GM12872 (cell line): ENCODE measurements around the gene CD5L.
A peak's percentile ranks its signal among the peaks of the same experiment; 100 is the strongest.

Source experiments
- CTCF ChIP-seq: IDR thresholded peaks from 3 replicates; pipeline ENCODE4 v1.5.1; 2011; ENCODE audit warnings: low read depth, mild to moderate bottlenecking, low read length, moderate library complexity; ENCODE audit not compliant: insufficient read depth

The CD5L gene

GRCh38 chr1:157819215-157819614 is 22.4 kb downstream of the CD5L start:
- no peak for TF ChIP-seq CTCF

GRCh38 chr1:157813269-157813668 is 28.3 kb downstream of the CD5L start:
- TF ChIP-seq CTCF = no peak

- TF ChIP-seq CTCF = 0 out of 3 replicates have a peak, but pooled peaks have one; percentile 5
Observed at GRCh38 chr1:157806431-157807149, 35.0 kb downstream of the CD5L start.

GRCh38 chr1:157803851-157804250 is 37.8 kb downstream of the CD5L start:
- TF ChIP-seq CTCF = no peak

GRCh38 chr1:157799996-157800395 is 41.6 kb downstream of the CD5L start:
- TF ChIP-seq CTCF = no peak

GRCh38 chr1:157798211-157798610 is 43.4 kb downstream of the CD5L start:
- TF ChIP-seq CTCF = no peak

GRCh38 chr1:157785248-157785647 is 56.4 kb downstream of the CD5L start:
- TF ChIP-seq CTCF = no peak

GRCh38 chr1:157784801-157785200 is 56.8 kb downstream of the CD5L start:
- no peak for TF ChIP-seq CTCF
